Motor neuron (in vitro differentiated cells): ENCODE measurements around the gene AFAP1. TPM values are rescaled to one million over a fixed set of nuclear protein-coding genes. Genes with fewer than 3 reads are reported as not detected.
A peak's percentile ranks its signal among the peaks of the same experiment; 100 is the strongest.
"Not testable (repeated sequence)": the region's sequence is repeated elsewhere in the genome, so short reads cannot be mapped to it uniquely, and the experiment has no call there.

ENCODE experiments used
- ATAC-seq, 8 experiments: fragments of 200-7000 bp; cut with Tn5 transposase; replicated peaks in 6 of 8; 2 replicates each; pipeline ENCODE4 v1.8.0; 2021; ENCODE audit warnings: mild to moderate bottlenecking in 8 of 8, moderate library complexity in 8 of 8
- H3K27ac ChIP-seq, 2 donors: fragments of 250-450 bp; sonication (Bioruptor Pico); 2 replicates each; pipeline ENCODE4 v1.9.0; 2021; ENCODE audit warnings: antibody characterized with exemption in 2 of 2, mild to moderate bottlenecking in 2 of 2, moderate library complexity in 1 of 2
- H3K4me1 ChIP-seq, 2 donors: fragments of 250-450 bp; sonication (Bioruptor Pico); replicated peaks in 1 of 2; 2 replicates each; pipeline ENCODE4 v1.6.1; 2021; ENCODE audit warnings: antibody characterized with exemption in 2 of 2, mild to moderate bottlenecking in 2 of 2, moderate library complexity in 1 of 2
- H3K4me3 ChIP-seq, 5 donors: fragments of 250-450 bp; sonication (Bioruptor Pico); 2 replicates each; pipeline ENCODE4 v1.9.0; 2021; ENCODE audit warnings: antibody characterized with exemption in 5 of 5, mild to moderate bottlenecking in 5 of 5, moderate library complexity in 4 of 5
- WGBS, 10 experiments: fragments of 450-650 bp; shearing (Covaris generic); methylation state at CpG; one replicate each; pipeline ENCODE4 v1.0.0; 2022; 5-methylcytosine and 5-hydroxymethylcytosine counted together
- in situ Hi-C, 9 experiments: fragments of 400-800 bp; cut with MboI; loops; one replicate each; pipeline ENCODE4 v1.15.0; 2021; ENCODE audit warnings: low sequenced_read_pairs in 9 of 9, low pct_unique_long_range_greater_than_20kb in 2 of 9; ENCODE audit not compliant: unreplicated experiment in 9 of 9
- total RNA-seq, 8 experiments: library from RNA; unstranded; fragments of 300-600 nt; gene quantifications; 2 replicates each; pipeline versions ENCODE4 v1.2.3 to v1.2.4, GENCODE V29; 2022

AFAP1 gene
- total RNA-seq, 8 experiments from 2014 or later, result 25.1 to 209 (median 41.4) TPM

DNA sequence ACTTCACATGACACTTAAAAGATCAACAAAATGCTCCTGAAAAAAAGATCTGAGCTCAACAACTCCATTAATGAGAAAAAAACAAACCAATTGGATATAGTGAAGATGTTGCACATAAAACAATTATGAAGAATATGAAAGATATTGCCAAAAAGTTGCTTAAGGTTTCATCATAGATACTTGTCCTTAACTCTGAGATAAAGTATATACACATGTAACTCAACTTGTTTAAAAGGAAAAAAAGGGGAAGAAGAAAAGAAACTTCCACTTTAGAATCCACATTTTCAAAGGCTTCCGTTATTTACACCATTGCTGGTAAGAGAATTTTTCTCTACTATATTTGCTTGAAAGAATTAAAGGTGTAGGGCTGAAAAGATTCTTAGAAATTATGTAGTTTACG lies 2.7 kb downstream of the AFAP1 start:
- ATAC-seq, result no peak
- WGBS, 10 experiments, result 32 to 100% (median 94%) methylated on average over 1 to 2 of the region's 2 CpGs; no CpG with 5 or more reads in 1 of the 10 experiments
- Histone ChIP-seq H3K4me1 (peaks cover 23 to 24% of the 10 kb centered on the region in 2 donors), H3K4me3 (peak overlapping the region in 1 of 5 donors; percentile 59), H3K27ac (no peak overlapping the region)
- in situ Hi-C loops, result loop anchor here in 1 of 9 experiments (25.0 kb wide), 1 partner anchor 125 kb away; no protein-coding TSS in a partner anchor

GRCh38 chr4:7933651-7934510 lies 5.8 kb downstream of the AFAP1 start:
- no peak overlapping the region for H3K4me3 ChIP-seq

DNA sequence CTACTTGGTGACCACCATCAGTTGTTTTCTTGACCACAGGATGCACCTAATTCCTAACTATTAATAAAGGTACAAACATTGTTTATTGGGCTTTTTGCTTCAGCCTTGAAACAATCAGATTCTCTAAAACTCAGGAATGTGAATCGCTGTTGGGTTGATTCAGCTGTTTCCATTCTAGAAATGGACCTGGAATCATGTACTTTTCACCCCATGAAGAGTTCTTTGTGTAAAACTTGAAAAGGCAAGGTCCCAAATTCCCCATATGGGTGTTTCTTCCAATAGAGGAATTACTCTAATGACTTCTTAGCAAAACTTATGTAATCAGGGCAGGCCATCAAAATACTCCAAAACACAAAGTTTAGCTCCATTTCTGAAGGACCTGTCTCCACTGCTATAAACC lies 7.4 kb downstream of the AFAP1 start:
- no peak for ATAC-seq
- Histone ChIP-seq H3K27ac (no peak overlapping the region), H3K4me3 (no peak overlapping the region), H3K4me1 (peaks cover 25 to 27% of the 10 kb centered on the region in 2 donors)
- 67 to 100% (median 100%) methylated on average over 1 of the region's 1 CpG; no CpG with 5 or more reads in 4 of the 10 experiments for WGBS, 10 experiments
- in situ Hi-C loops, result loop anchor here in 1 of 9 experiments (25.0 kb wide), 1 partner anchor 120 kb away; no protein-coding TSS in a partner anchor

More at GRCh38 chr4:7933651-7934510, 5.8 kb downstream of the AFAP1 start:
- no peak overlapping the region for H3K27ac ChIP-seq
- 36 to 100% (median 84%) methylated on average over 1 to 11 of the region's 14 CpGs for WGBS, 10 experiments
- no peak for ATAC-seq
- in situ Hi-C loops, result loop anchor here in 1 of 9 experiments (25.0 kb wide), 1 partner anchor 122 kb away; no protein-coding TSS in a partner anchor
- peaks cover 30 to 31% of the 10 kb centered on the region in 2 donors for H3K4me1 ChIP-seq

GRCh38 chr4:7929118-7929951 lies 10.3 kb downstream of the AFAP1 start:
- WGBS, 10 experiments, result 0 to 24% (median 13%) methylated on average over 1 to 6 of the region's 7 CpGs; no CpG with 5 or more reads in 4 of the 10 experiments

DNA sequence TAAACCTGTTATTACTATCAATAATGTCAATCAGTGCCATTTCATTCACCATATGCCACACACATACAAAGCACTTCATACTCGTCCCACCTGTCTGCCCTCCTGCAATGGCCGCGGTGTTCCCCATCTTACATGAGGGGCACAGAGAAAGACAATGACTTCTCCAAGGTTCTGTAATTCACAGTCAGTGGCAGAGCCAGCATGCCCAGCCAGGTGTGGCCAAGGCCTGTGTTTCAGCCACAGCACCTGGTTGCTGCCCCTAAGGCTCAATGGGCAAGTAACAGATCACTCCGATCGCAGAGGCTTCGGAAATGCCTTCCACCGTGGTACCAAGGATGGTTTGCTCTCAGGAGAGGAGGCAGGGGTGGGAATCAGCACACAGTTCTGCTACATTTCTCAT lies 10.9 kb downstream of the AFAP1 start:
- no peak overlapping the region for H3K4me3 ChIP-seq
- in situ Hi-C loops, result loop anchor here in 1 of 9 experiments (25.0 kb wide), 1 partner anchor 116 kb away; no protein-coding TSS in a partner anchor
- H3K27ac ChIP-seq, result no peak overlapping the region
- no peak for ATAC-seq
- peaks cover 8 to 14% of the 10 kb centered on the region in 2 donors for H3K4me1 ChIP-seq
- WGBS, 10 experiments, result 50 to 100% (median 50%) methylated on average over 2 to 4 of the region's 7 CpGs; no CpG with 5 or more reads in 7 of the 10 experiments

More at GRCh38 chr4:7929118-7929951, 10.3 kb downstream of the AFAP1 start:
- H3K4me3 ChIP-seq, result no peak overlapping the region
- in situ Hi-C loops, result loop anchor here in 1 of 9 experiments (25.0 kb wide), 1 partner anchor 117 kb away; no protein-coding TSS in a partner anchor
- H3K27ac ChIP-seq, result no peak overlapping the region
- peak; percentile 34 to 85 (median 71) for ATAC-seq
- peaks cover 8 to 13% of the 10 kb centered on the region in 2 donors for H3K4me1 ChIP-seq

- no peak overlapping the region for H3K4me3 ChIP-seq
- peaks cover 8 to 14% of the 10 kb centered on the region in 2 donors for H3K4me1 ChIP-seq
- WGBS, 10 experiments, result 80 to 100% (median 98%) methylated on average over 1 to 6 of the region's 7 CpGs; no CpG with 5 or more reads in 2 of the 10 experiments
- in situ Hi-C loops, result loop anchor here in 1 of 9 experiments (25.0 kb wide), 1 partner anchor 115 kb away; no protein-coding TSS in a partner anchor
- H3K27ac ChIP-seq, result no peak overlapping the region
- ATAC-seq, result no peak
Measured at GRCh38 chr4:7926822-7927221, 12.8 kb downstream of the AFAP1 start.

DNA sequence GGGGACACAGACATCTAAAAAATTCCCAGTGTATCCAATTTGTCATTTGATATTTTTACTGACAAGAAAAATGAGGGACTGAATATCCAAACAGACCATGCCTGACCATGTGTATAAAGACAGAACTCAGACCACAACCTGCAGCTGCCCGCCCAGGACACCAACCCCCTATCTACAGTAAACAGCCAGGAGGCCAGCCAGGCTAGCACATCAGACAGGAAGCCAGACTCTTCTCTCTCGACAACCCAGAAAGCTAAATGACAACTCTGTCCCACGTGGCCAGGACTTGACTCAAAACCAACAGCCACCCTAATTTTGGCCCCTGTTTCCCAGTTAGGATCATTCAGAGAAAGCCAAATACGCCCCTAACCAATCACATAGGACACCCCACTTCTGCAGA lies 15.1 kb downstream of the AFAP1 start:
- Histone ChIP-seq H3K27ac (no peak overlapping the region), H3K4me1 (peaks cover 2 to 9% of the 10 kb centered on the region in 2 donors), H3K4me3 (no peak overlapping the region)
- 75 to 100% (median 92%) methylated on average over 1 to 4 of the region's 4 CpGs; no CpG with 5 or more reads in 2 of the 10 experiments for WGBS, 10 experiments
- in situ Hi-C loops, result no loop called here
- ATAC-seq, result peak in 1 of 8 experiments; percentile 18

DNA sequence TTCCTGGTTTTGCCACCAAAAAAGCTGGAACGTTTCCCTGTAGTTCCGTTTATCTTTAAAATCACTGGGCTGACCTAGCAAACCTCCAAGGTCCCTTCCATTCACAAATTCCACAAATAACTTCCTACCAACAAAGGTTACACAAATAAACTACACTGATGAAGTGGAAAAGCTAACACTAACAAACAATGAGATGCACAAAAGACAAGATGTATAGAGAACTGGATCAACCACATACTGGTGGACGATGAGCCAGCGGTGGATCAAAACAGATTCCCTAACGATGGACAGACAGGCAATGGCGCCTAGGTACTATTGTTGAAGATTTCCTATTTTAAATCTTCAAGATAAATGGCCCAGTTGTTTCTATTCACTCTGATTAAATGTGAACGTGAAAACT lies 15.5 kb downstream of the AFAP1 start:
- WGBS, 10 experiments, result 60 to 95% (median 79%) methylated on average over 3 to 7 of the region's 7 CpGs; no CpG with 5 or more reads in 1 of the 10 experiments
- Histone ChIP-seq H3K27ac (no peak overlapping the region), H3K4me3 (no peak overlapping the region), H3K4me1 (peaks cover 0 to 5% of the 10 kb centered on the region in 2 donors)
- in situ Hi-C loops, result no loop called here
- ATAC-seq, result peak in 1 of 8 experiments; percentile 37

DNA sequence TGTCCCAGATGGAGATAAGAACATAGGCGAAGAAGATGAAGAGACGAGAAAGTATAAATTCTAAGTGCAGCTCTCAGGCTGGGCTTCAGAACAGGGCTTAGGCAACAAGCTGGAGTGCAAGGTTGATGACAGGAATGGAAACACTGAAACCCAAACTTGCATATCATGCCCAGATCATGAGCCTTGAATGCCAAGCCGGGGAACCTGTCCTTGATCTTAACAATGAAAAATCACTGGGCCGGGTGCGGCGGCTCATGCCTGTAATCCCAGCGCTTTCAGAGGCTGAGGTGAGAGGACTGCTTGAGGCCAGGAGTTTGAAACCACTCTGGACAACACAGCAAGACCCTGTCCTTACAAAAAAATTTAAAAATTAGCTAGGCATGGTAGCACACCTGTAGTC lies 17.2 kb downstream of the AFAP1 start:
- Histone ChIP-seq H3K4me1 (peaks cover 0 to 5% of the 10 kb centered on the region in 2 donors), H3K27ac (no peak overlapping the region), H3K4me3 (no peak overlapping the region)
- no peak for ATAC-seq
- in situ Hi-C loops, result no loop called here
- 50 to 100% (median 82%) methylated on average over 1 to 7 of the region's 7 CpGs; no CpG with 5 or more reads in 1 of the 10 experiments for WGBS, 10 experiments

GRCh38 chr4:7918981-7919380 lies 20.7 kb downstream of the AFAP1 start:
- H3K27ac ChIP-seq, result peak overlapping the region in 1 of 2 donors; percentile 58
- peaks cover 8 to 9% of the 10 kb centered on the region in 2 donors for H3K4me1 ChIP-seq
- WGBS, 10 experiments, result 43 to 96% (median 80%) methylated on average over 1 to 7 of the region's 12 CpGs; no CpG with 5 or more reads in 3 of the 10 experiments
- no peak for ATAC-seq
- in situ Hi-C loops, result no loop called here
- H3K4me3 ChIP-seq, result no peak overlapping the region

GRCh38 chr4:7918187-7918586 lies 21.5 kb downstream of the AFAP1 start:
- not testable (repeated sequence) for H3K27ac ChIP-seq, H3K4me3 ChIP-seq
- WGBS, 10 experiments, result 80 to 100% (median 100%) methylated on average over 1 to 6 of the region's 18 CpGs; no CpG with 5 or more reads in 5 of the 10 experiments

DNA sequence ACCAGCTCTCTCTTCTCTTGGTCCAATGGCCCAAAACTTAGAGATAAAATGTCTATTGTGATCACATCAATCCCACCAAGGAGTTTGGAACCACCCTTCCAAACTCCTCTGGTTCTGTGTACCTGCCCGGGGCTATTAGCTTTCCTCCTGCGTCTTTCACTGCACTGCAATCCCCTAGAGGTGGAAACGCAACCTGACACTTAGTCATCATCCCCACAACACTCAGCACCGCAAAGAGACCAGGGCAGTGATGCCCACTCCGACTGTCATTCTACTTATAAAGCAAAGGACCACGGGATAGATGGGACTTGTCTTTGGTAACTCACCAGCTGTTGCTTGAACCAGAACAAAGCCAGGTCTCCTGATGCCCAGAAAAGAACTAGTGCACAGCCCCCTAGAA lies 22.0 kb downstream of the AFAP1 start:
- no peak overlapping the region for H3K27ac ChIP-seq
- H3K4me1 ChIP-seq, result peaks cover 8 to 9% of the 10 kb centered on the region in 2 donors
- H3K4me3 ChIP-seq, result no peak overlapping the region
- 74 to 100% (median 95%) methylated on average over 1 to 6 of the region's 6 CpGs; no CpG with 5 or more reads in 4 of the 10 experiments for WGBS, 10 experiments
- in situ Hi-C loops, result no loop called here
- ATAC-seq, result peak in 1 of 8 experiments; percentile 8

More at GRCh38 chr4:7918187-7918586, 21.5 kb downstream of the AFAP1 start:
- H3K4me1 ChIP-seq, in situ Hi-C loops, ATAC-seq: not testable (repeated sequence)
